Fibroblast of skin of abdomen (primary cell): ENCODE results near the gene CELF1.

ENCODE experiments used
- DNase-seq: peaks from one replicate; pipeline ENCODE4 v3.0.0-alpha.2; 2013

Gene CELF1

GRCh38 chr11:47508240-47508957, 44.5 kb downstream of the CELF1 start:
- no peak for DNase-seq

- DNase-seq: no peak
These were observed 45.2 kb downstream of the CELF1 start for GRCh38 chr11:47507563-47508239.

GRCh38 chr11:47506795-47507562, 46.0 kb downstream of the CELF1 start:
- DNase-seq: peak; percentile 16

GRCh38 chr11:47506373-47506772, 46.6 kb downstream of the CELF1 start:
- DNase-seq: no peak

- no peak for DNase-seq
These were observed 48.0 kb downstream of the CELF1 start for GRCh38 chr11:47504910-47505309.

GRCh38 chr11:47503227-47503626, 49.7 kb downstream of the CELF1 start:
- no peak for DNase-seq

GRCh38 chr11:47502767-47503166, 50.2 kb downstream of the CELF1 start:
- DNase-seq: no peak

- no peak for DNase-seq
These were observed 51.8 kb downstream of the CELF1 start for GRCh38 chr11:47501101-47501500.

GRCh38 chr11:47500121-47500520, 52.8 kb downstream of the CELF1 start:
- DNase-seq: no peak

GRCh38 chr11:47499614-47500013, 53.3 kb downstream of the CELF1 start:
- DNase-seq: no peak

GRCh38 chr11:47499161-47499560, 53.8 kb downstream of the CELF1 start:
- no peak for DNase-seq

GRCh38 chr11:47498584-47499152, 54.3 kb downstream of the CELF1 start:
- no peak for DNase-seq

- DNase-seq: no peak
These were observed 54.8 kb downstream of the CELF1 start for GRCh38 chr11:47498149-47498548.

GRCh38 chr11:47496808-47497207, 56.1 kb downstream of the CELF1 start:
- DNase-seq: no peak

GRCh38 chr11:47495856-47496217, 57.1 kb downstream of the CELF1 start:
- peak; percentile 36 for DNase-seq

GRCh38 chr11:47495011-47495855, 57.7 kb downstream of the CELF1 start:
- DNase-seq: peak; percentile 93

GRCh38 chr11:47489395-47489755, 63.6 kb downstream of the CELF1 start:
- no peak for DNase-seq

- DNase-seq: no peak
These were observed 64.1 kb downstream of the CELF1 start for GRCh38 chr11:47488674-47489394.

GRCh38 chr11:47488111-47488510, 64.8 kb downstream of the CELF1 start:
- no peak for DNase-seq

- no peak for DNase-seq
These were observed 65.5 kb downstream of the CELF1 start for GRCh38 chr11:47487421-47487820.

- no peak for DNase-seq
These were observed 67.8 kb downstream of the CELF1 start for GRCh38 chr11:47485107-47485506.

- no peak for DNase-seq
These were observed 69.5 kb downstream of the CELF1 start for GRCh38 chr11:47483457-47483856.
